Stimulated activated CD8-positive, alpha-beta memory T cell treated with anti-CD3 and anti-CD28 coated beads, Interleukin-12 subunit alpha, Interleukin-12 subunit beta, amount 100 ng/mL, for 4 hours (primary cell): ENCODE results near the gene DBP.
"Not testable (repeated sequence)": the region's sequence is repeated elsewhere in the genome, so short reads cannot be mapped to it uniquely, and the experiment has no call there.

Experiments used
- DNase-seq: peaks from one replicate; pipeline ENCODE4 v3.0.0-alpha.2; 2020; ENCODE audit warnings: low read depth

DBP gene

DNA sequence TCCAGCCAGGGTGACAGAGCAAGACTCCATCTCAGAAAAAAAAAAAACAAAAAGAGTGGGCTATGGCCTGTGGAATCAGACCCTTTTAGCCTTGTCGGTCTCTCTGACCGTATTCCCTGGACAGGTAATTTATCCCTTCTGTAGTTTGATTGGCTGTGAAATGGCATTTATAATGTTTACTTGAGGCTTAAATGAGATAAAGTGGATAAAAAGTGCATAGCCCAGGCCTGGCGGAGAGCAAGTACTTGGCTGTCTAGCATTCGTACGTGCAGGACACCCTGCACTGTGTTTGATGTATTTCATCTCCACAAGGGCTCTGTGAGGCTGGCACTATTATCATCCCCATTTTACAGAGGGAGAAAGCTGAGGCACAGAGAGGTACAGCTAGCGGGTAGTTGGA, 28.6 kb upstream of the DBP start:
- no peak for DNase-seq

GRCh38 chr19:48664476-48664875, 27.3 kb upstream of the DBP start:
- DNase-seq, result no peak

DNA sequence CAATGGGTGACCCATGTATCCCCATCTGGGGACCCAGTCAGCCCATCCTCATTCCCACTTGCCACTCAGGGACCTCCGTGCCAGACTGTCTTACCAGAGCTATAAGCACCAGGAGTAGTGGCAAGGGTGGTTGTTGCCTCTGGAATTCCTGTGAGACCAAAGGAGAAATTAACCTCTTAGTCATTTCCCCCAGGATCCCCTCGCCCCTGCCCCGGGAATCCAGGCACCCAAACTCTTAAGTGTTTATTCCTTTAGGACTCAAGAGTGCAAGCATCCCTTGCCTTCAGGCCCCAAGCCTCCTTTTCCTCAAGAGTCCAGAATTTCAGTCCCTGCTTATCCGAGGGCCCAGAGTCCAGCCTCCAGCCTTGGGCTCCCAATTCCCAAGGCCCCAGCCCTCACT, 26.5 kb upstream of the DBP start:
- no peak for DNase-seq

DNA sequence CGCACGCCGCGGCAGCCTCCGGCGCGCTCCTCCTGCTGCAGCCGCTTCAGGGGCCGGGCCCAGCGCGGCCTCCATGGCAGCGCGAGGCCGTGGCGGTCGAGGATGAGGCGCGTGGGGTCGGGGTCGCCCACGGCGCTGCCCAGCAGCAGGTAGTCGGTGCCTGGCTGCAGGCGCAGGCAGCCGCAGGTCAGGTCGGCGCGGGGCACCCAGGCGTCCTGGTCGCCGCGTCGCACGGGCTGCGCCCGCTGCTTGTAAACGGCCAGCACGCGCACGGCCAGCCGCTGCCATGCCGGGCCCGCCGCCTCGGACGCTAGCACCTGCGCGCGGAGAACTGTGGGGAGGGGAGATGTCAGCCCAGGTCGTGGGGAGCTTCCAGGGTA, 24.5 kb upstream of the DBP start:
- no peak for DNase-seq

DNA sequence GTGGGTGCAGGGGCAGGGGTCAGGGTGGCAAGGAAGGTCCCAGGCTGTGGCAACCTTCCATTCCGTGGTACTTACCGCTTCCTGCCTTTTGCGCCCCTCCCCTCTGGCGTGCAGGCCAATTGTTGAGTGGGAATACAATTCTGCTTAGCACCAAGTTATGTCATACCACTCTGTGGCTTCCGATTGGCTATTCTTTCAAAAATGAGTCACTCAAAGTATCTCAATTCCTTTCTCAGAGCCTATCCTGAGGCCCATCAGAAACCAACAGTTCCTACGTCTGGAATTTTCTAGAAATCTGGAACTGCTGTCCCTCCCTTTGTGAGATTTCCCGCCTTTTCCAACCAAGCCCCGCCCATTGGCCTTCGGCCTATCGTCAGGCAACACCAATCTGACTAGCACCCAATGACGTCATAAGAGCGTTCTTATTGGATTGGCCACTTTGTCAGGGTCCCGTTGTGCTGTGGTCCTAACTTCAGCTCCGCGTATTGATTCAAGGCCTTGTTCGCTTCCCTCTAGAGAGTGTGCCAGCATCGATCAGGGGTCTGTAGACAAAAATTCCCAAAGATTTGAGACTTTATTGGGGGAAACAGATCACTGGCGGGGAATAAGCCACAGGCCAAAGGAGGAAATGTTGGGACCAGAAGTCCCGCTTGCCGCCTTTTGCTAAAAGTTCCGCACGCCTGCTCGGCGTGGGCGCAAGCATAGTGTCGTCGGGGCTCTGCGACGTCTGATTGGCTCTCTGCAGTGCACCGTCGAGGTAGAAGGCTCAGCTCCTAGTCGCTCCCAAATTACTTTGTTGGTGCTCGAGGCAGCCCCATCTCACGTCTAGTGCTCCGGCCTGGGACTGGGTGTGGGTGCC, 23.9 kb upstream of the DBP start:
- peak; percentile 57 for DNase-seq

DNA sequence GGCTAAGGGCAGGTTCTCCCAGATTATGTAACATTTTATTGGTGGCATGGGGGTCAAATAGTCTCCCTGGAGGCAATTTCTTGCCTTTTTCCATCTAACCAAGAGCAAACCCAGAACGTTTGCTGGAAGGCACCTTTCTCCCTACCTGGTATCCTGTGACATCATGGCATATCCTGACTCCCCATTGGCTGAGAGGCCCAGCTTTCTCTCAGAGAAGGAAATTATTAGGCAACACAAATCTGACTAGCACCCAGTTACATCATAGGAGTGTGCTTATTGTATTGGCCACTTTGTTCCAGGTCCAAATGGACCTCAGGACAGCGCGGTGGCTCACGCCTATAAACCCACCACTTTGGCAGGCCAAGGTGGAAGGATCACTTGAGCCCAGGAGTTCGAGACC, 22.6 kb upstream of the DBP start:
- DNase-seq, result no peak

GRCh38 chr19:48658483-48658882, 21.3 kb upstream of the DBP start:
- DNase-seq, result no peak

- not testable (repeated sequence) for DNase-seq
These were observed 20.6 kb upstream of the DBP start for GRCh38 chr19:48657828-48658227.

DNA sequence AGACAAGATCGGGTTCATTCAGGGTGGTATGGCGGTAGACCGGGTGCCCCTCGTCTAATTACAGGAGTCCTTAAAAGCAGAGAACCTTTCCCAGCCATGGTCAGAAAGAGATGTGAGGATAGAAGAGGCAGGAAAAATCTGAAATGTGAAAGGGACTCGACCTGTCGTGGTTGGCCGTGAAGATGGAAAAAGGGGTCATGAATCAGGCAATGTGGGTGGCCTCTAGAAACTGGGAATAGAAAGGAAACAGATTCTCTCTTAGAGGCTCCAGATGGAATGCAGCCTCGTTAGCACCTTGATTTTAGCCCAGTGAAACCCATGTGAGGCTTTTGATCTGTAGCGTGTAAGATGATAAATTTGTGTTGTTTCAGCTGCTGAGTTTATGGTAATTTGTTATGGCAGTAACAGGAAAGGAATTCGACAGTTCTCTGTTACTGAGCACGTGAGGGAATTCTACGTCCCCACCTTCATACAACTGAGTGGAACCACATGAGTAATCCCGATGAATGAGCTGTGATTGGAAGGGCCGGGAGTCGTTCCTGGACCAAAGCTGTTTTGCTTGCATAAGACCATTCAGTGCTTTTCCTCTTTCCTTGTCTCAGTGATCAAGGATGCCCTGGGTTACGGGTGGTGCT, 19.8 kb upstream of the DBP start:
- no peak for DNase-seq

DNA sequence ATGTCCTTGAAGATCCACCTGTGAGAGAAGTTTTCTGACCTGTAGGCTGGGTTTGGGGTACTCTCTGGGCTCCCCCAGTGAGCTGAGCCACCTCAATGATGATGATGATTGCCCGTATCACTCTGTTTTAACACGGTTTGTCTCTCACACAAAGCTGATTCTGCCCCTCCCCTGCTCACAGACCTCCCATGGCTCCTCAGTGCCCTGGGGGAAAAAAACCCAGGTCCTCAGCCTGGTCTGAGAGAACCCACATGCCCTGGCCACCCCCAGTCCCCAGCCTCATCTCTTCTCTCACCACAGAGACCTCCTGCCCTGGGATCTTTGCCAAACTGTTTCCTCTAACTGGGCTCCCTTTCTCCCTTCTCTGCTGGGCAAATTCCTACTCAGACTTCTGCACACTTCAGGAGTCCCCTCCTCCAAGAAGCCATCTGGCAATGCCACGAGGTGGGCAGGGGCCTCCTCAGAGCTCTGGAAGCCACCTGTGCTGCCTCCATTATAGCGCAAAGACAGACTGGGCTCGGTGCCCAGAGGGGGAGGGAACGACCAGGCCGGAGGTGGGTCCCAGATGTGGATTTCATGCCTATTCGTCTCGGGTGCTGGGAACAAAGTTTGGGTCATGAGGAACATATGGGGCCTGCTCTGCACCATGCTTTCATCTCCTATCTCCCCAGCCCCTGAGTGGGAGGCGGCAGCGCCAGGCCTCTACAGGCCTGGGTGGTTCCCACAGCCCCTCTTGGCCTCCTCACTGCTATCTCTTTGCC, 17.3 kb upstream of the DBP start:
- no peak for DNase-seq

GRCh38 chr19:48651683-48652048, 14.5 kb upstream of the DBP start:
- DNase-seq, result no peak

- no peak for DNase-seq
These were observed 13.9 kb upstream of the DBP start for GRCh38 chr19:48650974-48651682.

- DNase-seq, result no peak
These were observed 11.0 kb upstream of the DBP start for GRCh38 chr19:48648134-48648533.

GRCh38 chr19:48646722-48647216, 9.6 kb upstream of the DBP start:
- no peak for DNase-seq

- DNase-seq, result peak; percentile 87
These were observed 9.0 kb upstream of the DBP start, which contains the start of gene CA11 for GRCh38 chr19:48646001-48646721. CA11 (minus strand) TSS chr19:48646187; CDS start chr19:48645632, 555 bp downstream.

DNA sequence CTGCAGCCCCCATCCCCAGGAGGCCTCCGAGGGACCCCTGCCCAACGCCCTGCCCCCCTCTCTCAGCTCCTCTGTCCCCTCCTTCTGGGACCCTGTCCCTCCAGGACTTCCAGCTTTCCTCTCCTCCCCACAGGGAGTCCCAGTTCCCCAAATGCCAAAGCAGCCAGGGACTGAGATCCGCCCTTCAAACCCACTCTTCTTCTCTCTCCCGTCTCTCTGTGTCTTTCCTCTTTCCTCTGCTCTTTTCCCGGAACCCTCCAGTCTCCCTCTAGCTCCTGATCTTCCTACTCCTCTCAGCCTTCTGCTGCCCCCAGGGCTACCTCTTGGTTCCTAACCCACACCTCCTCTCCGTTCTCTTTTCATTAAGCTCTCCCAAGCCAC, 8.4 kb upstream of the DBP start:
- DNase-seq, result no peak

- no peak for DNase-seq
These were observed 7.8 kb upstream of the DBP start for GRCh38 chr19:48644839-48645619.

- no peak for DNase-seq
These were observed 7.2 kb upstream of the DBP start for GRCh38 chr19:48644355-48644754.

- no peak for DNase-seq
These were observed 5.7 kb upstream of the DBP start for GRCh38 chr19:48642862-48643261.

- DNase-seq, result no peak
These were observed 4.7 kb upstream of the DBP start for GRCh38 chr19:48641850-48642249.
